Psoas muscle (tissue), 8 donors: ENCODE measurements around the gene WRAP73. TPM values are rescaled to one million over a fixed set of nuclear protein-coding genes. Genes with fewer than 3 reads are reported as not detected.

ENCODE experiments used
- ATAC-seq, 4 donors: fragments of 200-7000 bp; cut with Tn5 transposase; one replicate each; pipeline ENCODE4 v1.9.1; 2020; ENCODE audit warnings: moderate library complexity in 3 of 4, mild to moderate bottlenecking in 2 of 4
- DNase-seq, 2 donors: peaks; one replicate each; pipeline ENCODE4 v3.0.0-alpha.2; 2020
- H3K27ac ChIP-seq: fragments of 200-600 bp; one replicate; pipeline ENCODE4 v1.8.0; 2022
- H3K27me3 ChIP-seq, 3 donors: fragments of 200-600 bp in 1 of 3; one replicate each; pipeline versions ENCODE4 v1.6.1 to v1.8.0; 2013 to 2022; ENCODE audit warnings: low read length in 2 of 3, mild to moderate bottlenecking in 2 of 3, moderate library complexity in 1 of 3; ENCODE audit not compliant: insufficient read depth in 3 of 3
- H3K36me3 ChIP-seq, 2 donors: fragments of 200-600 bp in 1 of 2; one replicate each; pipeline versions ENCODE4 v1.6.1 to v1.8.0; 2013 to 2022; ENCODE audit warnings: low read depth in 1 of 2, mild to moderate bottlenecking in 1 of 2, moderate library complexity in 1 of 2; ENCODE audit not compliant: insufficient read depth in 1 of 2
- H3K4me1 ChIP-seq: fragments of 200-600 bp; one replicate; pipeline ENCODE4 v1.8.0; 2022
- H3K4me3 ChIP-seq: fragments of 200-600 bp; one replicate; pipeline ENCODE4 v1.8.0; 2022; ENCODE audit warnings: mild to moderate bottlenecking
- H3K9me3 ChIP-seq: fragments of 200-600 bp; one replicate; pipeline ENCODE4 v1.8.0; 2022
- CTCF ChIP-seq: fragments of 200-600 bp; IDR thresholded peaks from one replicate; pipeline ENCODE4 v1.8.0; 2022; ENCODE audit warnings: antibody characterized with exemption
- WGBS, 3 donors: extraction: QIAGEN DNeasy Blood & Tissue Kit; methylation state at CpG; one replicate each; pipeline versions ENCODE4 v1.1.6 to v1.1.7; 2013; 5-methylcytosine and 5-hydroxymethylcytosine counted together
- intact Hi-C, 2 donors: fragments of 100-400 bp; cut with DNase I; formaldehyde crosslinking; loops; one replicate each; pipeline versions ENCODE4 v1.11.0 to v1.14.2; 2022
- polyA plus RNA-seq, 3 donors: library from polyadenylated mRNA; stranded (reverse); fragments of 200-250 nt; gene quantifications; one replicate each; pipeline ENCODE4 v1.2.3, GENCODE V29; 2013
- total RNA-seq, 4 donors: library from RNA; stranded (reverse); fragmentation: NEBNext Ultra II Directional in 2 of 4; extraction: Animal tissue kit (Norgen Biotek cat#: 25700) in 2 of 4; gene quantifications; one replicate each; pipeline versions ENCODE4 v1.2.1 to v1.2.4, GENCODE V29; 2021 to 2023
- donor health status: healthy with polysubstance abuse.
- donor health status: DM: no; HTN: no; CAD: no; lungs with moderate emphysema.
- donor health status: Bipolar disorder and iron deficiency.
- donor health status: healthy.
- donor health status: DM: yes; HTN: yes; CAD: no.
- donor health status: DM: no; HTN: no; CAD: no.
- donor health status: DM: no; HTN: no; CAD: no.
- donor health status: DM: yes; HTN: yes; CAD: no.

WRAP73 gene
- total and polyA plus RNA-seq, 7 donors, result 10.8 to 21.8 (median 12.6) TPM

GRCh38 chr1:3608154-3608553 lies 41.7 kb downstream of the WRAP73 start:
- no peak for TF ChIP-seq CTCF
- DNase-seq, result no peak

GRCh38 chr1:3607703-3608065 lies 42.2 kb downstream of the WRAP73 start:
- no peak for DNase-seq
- Histone ChIP-seq H3K4me1 (peaks cover 7% of the 10 kb centered on the region), H3K27me3 (peaks cover 0 to 51% (median 9%) of the 10 kb centered on the region in 3 donors), H3K36me3 (no peaks in the 10 kb centered on the region), H3K4me3 (no peak overlapping the region), H3K27ac (no peak overlapping the region), H3K9me3 (no peaks in the 10 kb centered on the region)
- intact Hi-C loops, result no loop called here
- no peak for ATAC-seq
- TF ChIP-seq CTCF, result no peak
- WGBS, 3 donors, result 83 to 90% (median 87%) methylated on average over 18 of the region's 18 CpGs

More at GRCh38 chr1:3608154-3608553, 41.7 kb downstream of the WRAP73 start:
- no peak for ATAC-seq
- 92 to 93% (median 92%) methylated on average over 7 of the region's 7 CpGs for WGBS, 3 donors
- peaks cover 7% of the 10 kb centered on the region for H3K4me1 ChIP-seq
- H3K4me3 ChIP-seq, result no peak overlapping the region
- no peaks in the 10 kb centered on the region for H3K36me3 ChIP-seq
- H3K27me3 ChIP-seq, result peaks cover 0 to 52% (median 9%) of the 10 kb centered on the region in 3 donors
- intact Hi-C loops, result no loop called here
- H3K27ac ChIP-seq, result no peak overlapping the region
- no peaks in the 10 kb centered on the region for H3K9me3 ChIP-seq

GRCh38 chr1:3606779-3607702 lies 42.9 kb downstream of the WRAP73 start:
- Histone ChIP-seq H3K9me3 (no peaks in the 10 kb centered on the region), H3K27ac (no peak overlapping the region), H3K4me3 (no peak overlapping the region), H3K4me1 (peaks cover 7% of the 10 kb centered on the region), H3K36me3 (no peaks in the 10 kb centered on the region), H3K27me3 (peaks cover 0 to 45% (median 9%) of the 10 kb centered on the region in 3 donors)
- WGBS, 3 donors, result 90 to 95% (median 91%) methylated on average over 21 to 23 of the region's 23 CpGs
- no peak for TF ChIP-seq CTCF
- intact Hi-C loops, result no loop called here
- no peak for ATAC-seq
- no peak for DNase-seq

GRCh38 chr1:3604997-3605823 lies 44.7 kb downstream of the WRAP73 start:
- H3K27me3 ChIP-seq, result peaks cover 0 to 31% (median 8%) of the 10 kb centered on the region in 3 donors
- no peak for TF ChIP-seq CTCF
- H3K9me3 ChIP-seq, result no peaks in the 10 kb centered on the region
- intact Hi-C loops, result no loop called here
- H3K27ac ChIP-seq, result no peak overlapping the region
- WGBS, 3 donors, result 84 to 98% (median 90%) methylated on average over 7 of the region's 7 CpGs
- no peaks in the 10 kb centered on the region for H3K36me3 ChIP-seq
- no peak for DNase-seq
- H3K4me3 ChIP-seq, result no peak overlapping the region
- no peak for ATAC-seq
- H3K4me1 ChIP-seq, result no peaks in the 10 kb centered on the region
